Choroid plexus epithelial cell (primary cell): ENCODE results near the gene CNN2.

Experiments used
- DNase-seq: peaks from one replicate; pipeline ENCODE4 v3.0.0-alpha.2; 2010; ENCODE audit warnings: low read depth
- H3K4me3 ChIP-seq: 2 replicates; pipeline ENCODE4 v1.5.1; 2011; ENCODE audit warnings: low read depth, mild to moderate bottlenecking, control low read depth, low read length, moderate library complexity
- CTCF ChIP-seq: conservative IDR thresholded peaks from 2 replicates; pipeline ENCODE4 v1.5.1; 2011; ENCODE audit warnings: low read depth, mild to moderate bottlenecking, control low read depth, inconsistent platforms, low read length, moderate library complexity

Gene CNN2

GRCh38 chr19:1025960-1026782 is at the start of gene CNN2:
Gene CNN2 (plus strand): TSS chr19:1026608. CDS start chr19:1026662, 54 bp downstream.
- peak; percentile 81 for DNase-seq
- no peak for TF ChIP-seq CTCF
- peak within 1 kb of the TSS; percentile 96 for H3K4me3 ChIP-seq

GRCh38 chr19:977058-977464 is 49.3 kb upstream of the CNN2 start:
- no peak for DNase-seq
- no peak overlapping the region for H3K4me3 ChIP-seq
- TF ChIP-seq CTCF: no peak

GRCh38 chr19:979318-979741 is 47.1 kb upstream of the CNN2 start:
- DNase-seq: no peak
- no peak for TF ChIP-seq CTCF
- H3K4me3 ChIP-seq: no peak overlapping the region

- DNase-seq: peak; percentile 64
- no peak overlapping the region for H3K4me3 ChIP-seq
- TF ChIP-seq CTCF: no peak
These were observed 46.0 kb upstream of the CNN2 start for GRCh38 chr19:980133-980998.

GRCh38 chr19:982567-983170 is 43.7 kb upstream of the CNN2 start:
- DNase-seq: peak; percentile 54
- H3K4me3 ChIP-seq: peak overlapping the region; percentile 52
- TF ChIP-seq CTCF: peak; percentile 48

- H3K4me3 ChIP-seq: peak within 1 kb of the TSS; percentile 100
- peak; percentile 89 for DNase-seq
- no peak for TF ChIP-seq CTCF
These were observed 42.0 kb upstream of the CNN2 start, which contains the start of gene WDR18 for GRCh38 chr19:984165-984967. Gene WDR18 (plus strand): TSS chr19:984345. CDS start chr19:984354, 9 bp downstream.
